ENCODE results near the gene HMGB4.

Gene HMGB4, protein sequence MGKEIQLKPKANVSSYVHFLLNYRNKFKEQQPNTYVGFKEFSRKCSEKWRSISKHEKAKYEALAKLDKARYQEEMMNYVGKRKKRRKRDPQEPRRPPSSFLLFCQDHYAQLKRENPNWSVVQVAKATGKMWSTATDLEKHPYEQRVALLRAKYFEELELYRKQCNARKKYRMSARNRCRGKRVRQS

GRCh38 chr1:33863779-33864178 lies at the start of gene HMGB4:
Gene HMGB4, plus strand, starts transcription at chr1:33864079. Its CDS starts 113 bp downstream, at chr1:33864192.
- no peak for DNase-seq

DNA sequence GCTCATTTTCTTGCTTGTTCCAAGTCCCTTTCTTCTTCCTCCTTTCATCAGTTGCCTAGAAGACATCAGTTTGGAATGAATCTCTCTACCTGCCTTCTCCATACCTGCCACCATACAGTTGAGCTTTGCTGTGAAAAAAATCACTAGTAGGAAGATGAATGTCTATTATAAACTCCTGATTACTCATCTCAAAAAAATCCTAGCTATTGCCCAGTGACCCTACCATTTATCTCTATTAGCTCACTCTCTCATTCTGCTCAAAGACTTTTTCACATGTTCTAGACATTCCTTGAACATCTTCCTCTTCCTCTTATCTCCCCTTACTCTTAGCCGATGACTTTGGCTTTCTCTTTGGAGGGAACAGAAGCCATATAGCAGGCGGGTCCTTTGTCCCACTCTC lies 49.7 kb upstream of the HMGB4 start:
- no peak for DNase-seq

DNA sequence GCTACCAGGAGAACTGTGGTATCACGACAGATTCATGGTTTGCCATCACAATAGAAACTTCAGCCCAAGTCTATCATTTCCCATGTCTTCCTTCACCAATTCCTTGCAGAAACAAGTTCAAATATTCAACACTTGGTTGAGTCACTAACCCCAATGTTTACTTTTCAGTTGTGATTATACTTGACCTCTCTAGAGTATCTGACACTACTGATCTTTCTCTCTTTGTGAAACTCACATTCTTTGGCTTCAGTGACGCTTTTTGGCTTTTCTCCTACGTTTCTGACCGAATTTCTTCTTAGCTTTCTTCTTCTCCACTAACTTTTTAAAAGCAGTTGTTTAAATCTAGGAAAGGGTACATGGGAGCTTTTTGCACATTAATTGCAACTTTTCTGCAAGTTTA lies 48.8 kb upstream of the HMGB4 start:
- DNase-seq, result no peak

GRCh38 chr1:33818071-33818470 lies 45.8 kb upstream of the HMGB4 start:
- no peak for DNase-seq

DNA sequence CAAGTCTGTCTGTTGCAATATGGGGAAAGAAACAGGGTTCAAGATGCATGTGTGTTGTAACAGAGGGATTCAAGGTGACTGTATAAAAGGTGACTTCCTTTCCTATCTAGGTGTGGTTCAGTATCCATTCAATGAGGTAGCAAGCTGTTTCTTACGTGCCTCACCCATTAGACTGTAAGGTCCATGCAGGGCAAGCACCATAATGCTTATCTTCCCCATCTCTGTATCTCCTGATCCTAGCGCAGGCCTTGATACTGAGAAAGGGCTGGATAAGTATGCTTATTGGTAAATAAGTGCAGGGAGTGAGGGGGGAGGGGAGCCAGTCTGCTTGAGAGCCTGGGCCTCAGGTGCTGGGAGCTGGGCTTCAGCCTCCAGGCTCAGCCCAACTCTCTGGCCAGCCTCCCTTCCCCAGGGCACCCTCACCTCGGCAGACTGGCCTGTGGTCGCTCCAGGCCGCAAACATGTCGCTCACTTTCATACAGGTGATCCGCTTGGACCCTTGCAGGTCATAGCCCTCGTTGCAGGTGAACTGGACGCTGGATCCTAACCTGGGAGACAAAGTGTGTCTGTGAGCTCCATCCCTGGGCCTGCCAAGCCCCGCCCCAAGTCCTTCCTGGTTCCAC lies 44.5 kb upstream of the HMGB4 start:
- no peak for DNase-seq

GRCh38 chr1:33819913-33820311 lies 44.0 kb upstream of the HMGB4 start:
- no peak for DNase-seq

DNA sequence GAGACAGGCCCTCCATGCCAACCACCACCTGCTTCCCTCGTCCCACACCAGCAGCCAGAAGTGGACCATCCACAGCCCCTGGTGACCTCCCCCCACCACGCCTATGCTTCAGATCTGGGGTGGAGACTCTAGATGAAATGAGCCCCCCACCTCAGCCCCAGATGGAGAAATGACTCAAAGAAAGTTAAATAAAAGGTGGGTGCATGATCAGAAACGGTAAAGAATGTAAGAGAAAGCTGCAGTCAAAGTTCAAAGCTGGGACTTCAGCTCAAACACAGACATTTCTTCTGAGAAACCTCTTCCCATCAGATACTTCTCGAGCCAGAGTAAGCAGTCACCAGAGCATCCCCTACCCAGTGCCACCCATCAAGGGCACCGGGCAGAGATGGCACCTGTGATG lies 43.1 kb upstream of the HMGB4 start:
- DNase-seq, result no peak

GRCh38 chr1:33821291-33821690 lies 42.6 kb upstream of the HMGB4 start:
- DNase-seq, result no peak

- no peak for DNase-seq
These were observed 41.5 kb upstream of the HMGB4 start for GRCh38 chr1:33822396-33822795.

- no peak for DNase-seq
These were observed 40.5 kb upstream of the HMGB4 start for GRCh38 chr1:33823401-33823800.

- DNase-seq, result no peak
These were observed 40.0 kb upstream of the HMGB4 start for GRCh38 chr1:33823830-33824229.

DNA sequence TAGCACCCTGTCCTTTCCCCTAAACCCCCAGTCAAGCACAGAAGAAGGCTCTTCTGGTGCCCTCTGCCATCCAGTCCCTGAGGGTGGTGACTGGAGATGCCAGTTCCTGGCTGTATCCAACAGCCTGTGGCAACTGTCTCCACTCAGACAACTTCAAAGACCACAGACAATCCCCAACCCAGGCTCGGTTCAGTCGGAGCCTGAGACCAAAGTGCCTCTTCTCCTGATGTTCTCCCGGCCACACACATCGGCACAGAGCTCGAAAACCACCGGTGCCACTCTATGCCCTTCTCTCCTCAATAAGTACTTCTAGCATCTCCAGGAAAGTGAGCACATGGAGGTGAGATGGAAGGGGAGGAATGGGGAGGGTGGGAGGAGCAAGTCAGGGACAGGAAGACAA lies 39.6 kb upstream of the HMGB4 start:
- no peak for DNase-seq

GRCh38 chr1:33824971-33825370 lies 38.9 kb upstream of the HMGB4 start:
- no peak for DNase-seq

DNA sequence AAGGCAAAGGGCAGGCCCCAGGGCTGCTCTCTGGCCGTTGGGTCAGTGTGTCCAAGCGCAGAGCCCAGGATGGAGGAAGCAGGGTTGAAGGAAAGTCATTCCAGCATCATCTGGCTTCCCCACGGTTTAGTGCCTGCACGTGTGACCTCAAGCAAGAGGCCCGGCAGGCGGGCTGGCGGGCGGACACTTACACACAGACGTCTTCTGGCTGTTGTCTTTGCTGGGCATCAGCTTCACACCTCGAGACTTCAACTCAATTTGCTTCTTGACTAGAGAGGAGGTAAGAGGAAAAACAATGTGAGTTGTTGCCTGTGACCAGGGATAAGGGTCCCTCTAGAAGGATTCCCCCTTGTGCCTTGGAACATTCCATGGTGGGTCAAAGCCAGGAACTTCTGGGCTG lies 38.4 kb upstream of the HMGB4 start:
- no peak for DNase-seq

GRCh38 chr1:33826311-33826710 lies 37.6 kb upstream of the HMGB4 start:
- no peak for DNase-seq

DNA sequence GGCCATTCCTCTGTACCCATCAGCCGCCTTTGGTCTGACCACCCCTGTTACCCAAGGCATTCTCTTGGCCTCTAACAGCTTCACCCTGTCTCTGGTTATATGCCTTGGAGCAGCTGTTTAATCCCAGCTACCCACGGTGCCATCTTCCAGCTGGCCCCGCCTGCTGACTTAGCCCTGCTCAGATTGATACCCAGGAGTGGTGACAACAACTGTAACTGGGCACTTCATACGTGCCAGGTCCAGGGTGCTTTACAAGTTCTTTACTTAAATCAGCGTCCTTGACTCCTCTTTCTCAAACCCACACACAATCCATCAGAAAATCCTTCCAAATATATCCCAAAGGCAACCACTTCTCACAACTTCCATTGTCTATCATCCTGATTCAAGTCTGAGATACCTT lies 37.2 kb upstream of the HMGB4 start:
- no peak for DNase-seq

DNA sequence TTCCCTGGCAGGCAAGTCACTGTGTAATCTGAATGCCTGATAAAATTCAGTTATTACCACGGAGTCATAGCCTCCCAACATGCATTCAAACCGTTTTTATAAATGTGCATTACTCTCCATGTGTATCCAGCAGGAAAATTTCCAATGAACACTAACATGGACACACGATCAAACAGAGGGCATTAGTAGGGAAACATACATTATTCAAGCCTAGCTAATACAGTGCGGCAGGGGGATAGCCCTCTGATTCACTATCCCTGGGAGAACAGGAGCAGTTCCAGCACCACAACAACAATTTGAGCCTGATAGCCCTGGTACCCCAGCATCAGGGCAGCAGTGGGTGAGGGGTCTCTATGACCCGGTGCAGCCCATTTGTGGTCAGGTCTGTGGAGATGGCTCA lies 35.8 kb upstream of the HMGB4 start:
- DNase-seq, result no peak

GRCh38 chr1:33828654-33829053 lies 35.2 kb upstream of the HMGB4 start:
- DNase-seq, result no peak

DNA sequence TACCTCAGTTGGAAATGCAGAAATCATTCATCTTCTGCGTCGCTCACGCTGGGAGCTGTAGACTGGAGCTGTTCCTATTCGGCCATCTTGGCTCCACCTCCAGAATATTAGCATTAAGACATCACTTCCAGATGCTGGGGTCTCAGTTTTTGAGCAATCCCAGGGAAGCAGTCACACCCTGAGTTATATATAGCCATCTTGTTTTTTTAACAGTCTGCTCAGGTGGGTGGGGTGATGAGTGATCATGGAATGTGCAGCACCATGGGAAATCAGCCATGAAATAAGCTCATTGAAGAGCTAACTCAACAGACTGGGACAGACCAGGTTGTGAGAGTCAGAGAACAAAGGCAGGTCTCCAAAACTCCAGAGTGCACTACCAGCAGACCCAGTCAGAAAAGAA lies 27.0 kb upstream of the HMGB4 start:
- no peak for DNase-seq

DNA sequence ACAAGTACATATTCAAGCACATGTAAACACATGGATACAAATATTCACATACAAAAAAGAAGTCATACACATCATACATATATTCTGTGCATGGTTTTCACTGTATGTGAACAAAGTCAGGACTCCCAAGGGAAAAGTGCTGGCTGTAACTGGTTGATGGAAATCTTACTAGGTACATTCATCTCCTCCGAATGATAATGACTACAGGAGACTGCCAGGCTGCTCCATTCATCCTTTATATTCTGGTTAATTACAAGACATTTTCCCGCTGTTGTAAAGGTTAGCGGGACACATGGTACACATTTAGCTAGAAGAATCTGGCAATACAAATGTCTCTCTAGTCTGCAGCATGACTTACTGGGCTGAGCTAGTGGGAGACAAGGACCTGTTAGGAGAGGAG lies 26.2 kb upstream of the HMGB4 start:
- DNase-seq, result no peak

GRCh38 chr1:33841494-33841893 lies 22.4 kb upstream of the HMGB4 start:
- no peak for DNase-seq

- no peak for DNase-seq
These were observed 21.5 kb upstream of the HMGB4 start for GRCh38 chr1:33842348-33842747.

GRCh38 chr1:33844166-33844565 lies 19.7 kb upstream of the HMGB4 start:
- no peak for DNase-seq

- DNase-seq, result no peak
These were observed 17.0 kb upstream of the HMGB4 start for GRCh38 chr1:33846861-33847260.

DNA sequence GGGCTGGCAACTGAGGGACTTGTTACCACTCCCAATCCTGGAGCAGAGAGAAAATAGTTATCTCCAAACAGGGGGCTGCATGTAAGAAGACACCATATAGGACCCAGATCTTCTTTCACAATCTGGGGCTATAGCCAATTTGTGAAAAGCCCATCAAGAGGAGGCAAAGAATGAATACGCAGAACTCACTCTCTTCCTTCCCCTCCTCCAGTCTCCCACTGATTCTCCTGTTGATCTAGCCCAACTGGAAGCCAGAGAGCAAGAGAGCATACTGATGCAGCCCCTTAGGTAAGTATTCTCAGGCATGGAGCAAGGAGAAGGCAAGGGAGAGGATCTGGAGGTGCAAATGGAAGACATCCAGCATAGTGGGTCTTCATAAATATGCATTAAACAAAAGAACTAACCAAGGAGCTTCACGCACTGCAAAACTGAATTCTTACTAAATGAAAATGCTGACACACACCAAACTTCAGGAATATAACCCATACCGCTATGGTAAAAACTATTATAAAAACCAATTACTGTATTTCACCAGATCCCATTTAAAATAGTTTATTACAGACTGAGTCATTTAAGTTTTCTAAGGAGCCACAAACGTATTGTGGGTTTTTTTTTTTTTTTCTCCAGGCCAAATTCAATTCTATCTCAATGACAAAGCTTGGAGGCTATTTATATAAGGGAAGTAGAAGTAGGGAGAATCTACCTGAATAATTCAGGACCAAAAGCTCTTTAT lies 15.5 kb upstream of the HMGB4 start:
- no peak for DNase-seq
